Measurements from ENCODE around the gene CPA2. TPM values are rescaled to one million over a fixed set of nuclear protein-coding genes. Genes with fewer than 3 reads are reported as not detected.

The CPA2 gene
- total and polyA plus RNA-seq, 2 of the 4 experiments (the other 2 are of a cell fraction), result 0.05 TPM; not detected in 1

DNA sequence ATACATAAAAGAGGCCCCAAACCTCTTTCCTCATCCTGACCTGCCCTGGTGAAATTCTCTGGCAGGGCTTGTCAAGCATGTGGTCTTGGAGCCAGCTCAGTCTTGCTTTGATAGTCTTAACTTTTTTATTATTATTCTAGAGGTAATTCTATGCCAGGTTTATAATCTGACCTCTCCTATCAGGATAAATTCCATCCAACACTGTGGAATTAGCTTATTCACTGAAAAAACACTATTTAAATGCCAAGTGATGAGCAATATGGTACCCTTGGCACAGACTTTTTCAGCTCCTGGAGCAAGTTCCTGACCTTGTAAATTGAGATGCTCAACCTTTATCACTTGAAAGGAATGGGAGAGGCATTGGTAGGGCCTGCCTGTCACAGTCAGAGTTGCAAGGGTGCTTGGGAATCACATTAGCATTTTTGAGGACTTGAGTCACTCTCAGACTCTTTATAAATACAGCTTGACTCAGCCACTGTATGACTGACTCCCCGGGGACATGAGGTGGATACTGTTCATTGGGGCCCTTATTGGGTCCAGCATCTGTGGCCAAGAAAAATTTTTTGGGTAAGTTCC, 26.1 kb downstream of the CPA2 start, which contains the start of gene CPA4:
TSS of gene CPA4 (plus strand) at position 480 of the 576 bp plus-strand sequence. CDS start at position 500, 20 bp downstream.
- ChIA-PET CTCF (interaction anchor here (0.7 to 0.9 kb wide), 2 partner anchors 9 to 14 kb away, joined by 3 read pairs; no protein-coding TSS in a partner anchor), POLR2A (ENCODE audit: unreplicated experiment) (interaction anchor here (0.6 to 0.7 kb wide), 4 partner anchors 19 to 1006 kb away, joined by 3 to 5 read pairs (median 4); no protein-coding TSS in a partner anchor)
- H2AFZ ChIP-seq (replicated peaks; ENCODE audit: low read length, poor library complexity), result peak within 1 kb of the TSS; percentile 69
- peak within 1 kb of the TSS; percentile 71; the same call in 1 of the 2 replicates for H3K56ac ChIP-seq (ENCODE audit: extremely low read depth, insufficient read depth, low read length)
- H2BK5ac ChIP-seq (ENCODE audit: low read depth, low read length, poor library complexity, severe bottlenecking), result peak within 1 kb of the TSS; percentile 90
- H4K20me1 ChIP-seq (ENCODE audit: insufficient read depth, low read length), result no peaks in the 10 kb centered on the region
- peak within 1 kb of the TSS; percentile 99 for H2BK20ac ChIP-seq (ENCODE audit: low read depth, low read length)
- H3K23ac ChIP-seq (ENCODE audit: low read depth, low read length), result peak within 1 kb of the TSS; percentile 92
- no TSS peak for BruUV-seq (replicated peaks)
- ATAC-seq (ENCODE audit: low read depth) (peak; percentile 96), DNase-seq (peak; percentile 99)
- peak within 1 kb of the TSS; percentile 86 for H2AK9ac ChIP-seq (replicated peaks; ENCODE audit: low read depth, low read length, poor library complexity)
- H3K9ac ChIP-seq (ENCODE audit: low read depth, low read length), result no peak within 1 kb of the TSS
- H2BK120ac ChIP-seq (ENCODE audit: low read depth, low read length), result peak within 1 kb of the TSS; percentile 98
- peak within 1 kb of the TSS; percentile 87 for H4K91ac ChIP-seq (ENCODE audit: insufficient read depth, low read depth, low read length)
- peak within 1 kb of the TSS; percentile 88 for H3K18ac ChIP-seq (ENCODE audit: low read depth, low read length)
- peak within 1 kb of the TSS; percentile 96 for H3K4ac ChIP-seq (ENCODE audit: low read depth, low read length)
- H3K79me1 ChIP-seq (ENCODE audit: low read depth in 1 of 2, low read length in 2 of 2), result peaks cover 5 to 10% of the 10 kb centered on the region in 2 experiments; a peak in 2 of 4 replicates
- H3K4me3 ChIP-seq (ENCODE audit: insufficient read depth, low read depth, low read length), result no peak within 1 kb of the TSS
- peak within 1 kb of the TSS; percentile 98 for H2AK5ac ChIP-seq (ENCODE audit: low read depth, low read length)
- peaks cover 25% of the 10 kb centered on the region for H3K9me1 ChIP-seq (ENCODE audit: insufficient read depth, low read length)
- in situ Hi-C loops (cut with MboI; ENCODE audit: low sequenced_read_pairs), result no loop called here
- peak within 1 kb of the TSS; percentile 98; the same call in 2 of the 3 replicates for H2BK15ac ChIP-seq (ENCODE audit: low read depth, low read length)
- peak within 1 kb of the TSS; percentile 91 for H3K14ac ChIP-seq (replicated peaks; ENCODE audit: low read depth, low read length)
- dilution Hi-C loops (cut with HindIII; ENCODE audit: low sequenced_read_pairs, unreplicated experiment), result no loop called here
- no CpG with 5 or more reads among the region's 1 CpG for WGBS, 2 experiments (ENCODE audit: extremely low coverage in 2 of 2, insufficient read length in 1 of 2)
- no peaks in the 10 kb centered on the region for H3K36me3 ChIP-seq (ENCODE audit: control insufficient read depth, insufficient read depth, low read length)
- H3K27me3 ChIP-seq (ENCODE audit: control insufficient read depth, insufficient read depth, low read length), result no peaks in the 10 kb centered on the region
- peak within 1 kb of the TSS; percentile 64 to 88 for H4K8ac ChIP-seq (ENCODE audit: low read depth in 2 of 2, low read length in 2 of 2)
- peaks cover 14% of the 10 kb centered on the region for H3K4me1 ChIP-seq (ENCODE audit: control insufficient read depth, insufficient read depth, low read length)
- H3K27ac ChIP-seq (ENCODE audit: insufficient read depth, low read length), result peak within 1 kb of the TSS; percentile 71; the same call in 1 of the 2 replicates
- no peaks in the 10 kb centered on the region for H3K9me3 ChIP-seq (ENCODE audit: control insufficient read depth, insufficient read depth, low read length)
- intact Hi-C loops (cut with micrococcal nuclease), result loop anchor here (2.0 kb wide), 1 partner anchor 64 kb away; no protein-coding TSS in a partner anchor
- peak within 1 kb of the TSS; percentile 69 for H4K5ac ChIP-seq (ENCODE audit: low read depth, low read length)
- H3K4me2 ChIP-seq (ENCODE audit: low read depth, low read length), result peak within 1 kb of the TSS; percentile 60; the same call in 1 of the 2 replicates
- TF ChIP-seq RCOR1 (IDR thresholded peaks at IDR 0.05; ENCODE audit: insufficient replicate concordance, low read length), result peak; percentile 95
- no peak; the same call in 1 of the 2 replicates for TF ChIP-seq SMC3 (IDR thresholded peaks at IDR 0.05; ENCODE audit: low read depth, low read length)
- TF ChIP-seq MXI1 (IDR thresholded peaks at IDR 0.05; ENCODE audit: borderline replicate concordance, low read depth, low read length), result peak; percentile 31; the same call in 1 of the 2 replicates
- TF ChIP-seq MAZ (IDR thresholded peaks at IDR 0.05; ENCODE audit: borderline replicate concordance, low read depth, low read length), result 0 out of 2 replicates have a peak, but pooled peaks have one; percentile 6
- TF ChIP-seq, protein P1, sequence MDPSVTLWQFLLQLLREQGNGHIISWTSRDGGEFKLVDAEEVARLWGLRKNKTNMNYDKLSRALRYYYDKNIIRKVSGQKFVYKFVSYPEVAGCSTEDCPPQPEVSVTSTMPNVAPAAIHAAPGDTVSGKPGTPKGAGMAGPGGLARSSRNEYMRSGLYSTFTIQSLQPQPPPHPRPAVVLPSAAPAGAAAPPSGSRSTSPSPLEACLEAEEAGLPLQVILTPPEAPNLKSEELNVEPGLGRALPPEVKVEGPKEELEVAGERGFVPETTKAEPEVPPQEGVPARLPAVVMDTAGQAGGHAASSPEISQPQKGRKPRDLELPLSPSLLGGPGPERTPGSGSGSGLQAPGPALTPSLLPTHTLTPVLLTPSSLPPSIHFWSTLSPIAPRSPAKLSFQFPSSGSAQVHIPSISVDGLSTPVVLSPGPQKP (IDR thresholded peaks at IDR 0.05; ENCODE audit: borderline replicate concordance, low read depth, low read length), result no peak
- peak; percentile 90 for TF ChIP-seq FOS (IDR thresholded peaks at IDR 0.05; ENCODE audit: low read depth, low read length)
- TF ChIP-seq, protein P2, sequence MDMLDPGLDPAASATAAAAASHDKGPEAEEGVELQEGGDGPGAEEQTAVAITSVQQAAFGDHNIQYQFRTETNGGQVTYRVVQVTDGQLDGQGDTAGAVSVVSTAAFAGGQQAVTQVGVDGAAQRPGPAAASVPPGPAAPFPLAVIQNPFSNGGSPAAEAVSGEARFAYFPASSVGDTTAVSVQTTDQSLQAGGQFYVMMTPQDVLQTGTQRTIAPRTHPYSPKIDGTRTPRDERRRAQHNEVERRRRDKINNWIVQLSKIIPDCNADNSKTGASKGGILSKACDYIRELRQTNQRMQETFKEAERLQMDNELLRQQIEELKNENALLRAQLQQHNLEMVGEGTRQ (IDR thresholded peaks at IDR 0.05; ENCODE audit: low read depth, low read length), result no peak; the same call in 1 of the 2 replicates
- TF ChIP-seq NFE2L2 (IDR thresholded peaks at IDR 0.05; ENCODE audit: low read depth, low read length), result no peak; the same call in 1 of the 2 replicates
- no peak for TF ChIP-seq RFX5 (IDR thresholded peaks at IDR 0.05; ENCODE audit: low read depth, low read length)
- no peak for TF ChIP-seq MAFK (IDR thresholded peaks at IDR 0.05; ENCODE audit: low read depth, low read length)
- TF ChIP-seq, protein P3, sequence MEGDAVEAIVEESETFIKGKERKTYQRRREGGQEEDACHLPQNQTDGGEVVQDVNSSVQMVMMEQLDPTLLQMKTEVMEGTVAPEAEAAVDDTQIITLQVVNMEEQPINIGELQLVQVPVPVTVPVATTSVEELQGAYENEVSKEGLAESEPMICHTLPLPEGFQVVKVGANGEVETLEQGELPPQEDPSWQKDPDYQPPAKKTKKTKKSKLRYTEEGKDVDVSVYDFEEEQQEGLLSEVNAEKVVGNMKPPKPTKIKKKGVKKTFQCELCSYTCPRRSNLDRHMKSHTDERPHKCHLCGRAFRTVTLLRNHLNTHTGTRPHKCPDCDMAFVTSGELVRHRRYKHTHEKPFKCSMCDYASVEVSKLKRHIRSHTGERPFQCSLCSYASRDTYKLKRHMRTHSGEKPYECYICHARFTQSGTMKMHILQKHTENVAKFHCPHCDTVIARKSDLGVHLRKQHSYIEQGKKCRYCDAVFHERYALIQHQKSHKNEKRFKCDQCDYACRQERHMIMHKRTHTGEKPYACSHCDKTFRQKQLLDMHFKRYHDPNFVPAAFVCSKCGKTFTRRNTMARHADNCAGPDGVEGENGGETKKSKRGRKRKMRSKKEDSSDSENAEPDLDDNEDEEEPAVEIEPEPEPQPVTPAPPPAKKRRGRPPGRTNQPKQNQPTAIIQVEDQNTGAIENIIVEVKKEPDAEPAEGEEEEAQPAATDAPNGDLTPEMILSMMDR (conservative IDR thresholded peaks at IDR 0.05; ENCODE audit: low read depth, low read length), result no peak
- TF ChIP-seq POLR2A (IDR thresholded peaks at IDR 0.05; ENCODE audit: low read depth, low read length), result peak; percentile 71; the same call in 1 of the 2 replicates
- 0 out of 2 replicates have a peak, but pooled peaks have one; percentile 6 for TF ChIP-seq BHLHE40 (IDR thresholded peaks at IDR 0.05; ENCODE audit: low read depth, low read length)
- TF ChIP-seq CEBPB (IDR thresholded peaks at IDR 0.05; ENCODE audit: low read depth, low read length), result peak; percentile 72
